Adrenal gland (tissue), 5 donors: ENCODE data around the gene MRPS22.

Experiments used
- POLR2A ChIP-seq, 2 donors: fragments of 450-650 bp; IDR thresholded peaks; one replicate each; pipeline ENCODE4 v1.6.1; 2017; ENCODE audit warnings: antibody characterized with exemption in 2 of 2, mild to moderate bottlenecking in 2 of 2, moderate library complexity in 1 of 2
- TF ChIP-seq, protein P1 (sequence below), 6 experiments: fragments of 450-650 bp in 4 of 6; fragments of 200-600 bp in 2 of 6; sonication (generic) in 1 of 6; IDR thresholded peaks; 1 replicate in 5 of 6; 2 replicates in 1 of 6; pipeline versions ENCODE4 v1.5.1 to v1.8.0; 2016 to 2021; ENCODE audit warnings: antibody characterized with exemption in 6 of 6, mild to moderate bottlenecking in 2 of 6, moderate library complexity in 1 of 6
- donor health status: DM: no; HTN: no; CAD: no.

- TF ChIP-seq, protein P1, sequence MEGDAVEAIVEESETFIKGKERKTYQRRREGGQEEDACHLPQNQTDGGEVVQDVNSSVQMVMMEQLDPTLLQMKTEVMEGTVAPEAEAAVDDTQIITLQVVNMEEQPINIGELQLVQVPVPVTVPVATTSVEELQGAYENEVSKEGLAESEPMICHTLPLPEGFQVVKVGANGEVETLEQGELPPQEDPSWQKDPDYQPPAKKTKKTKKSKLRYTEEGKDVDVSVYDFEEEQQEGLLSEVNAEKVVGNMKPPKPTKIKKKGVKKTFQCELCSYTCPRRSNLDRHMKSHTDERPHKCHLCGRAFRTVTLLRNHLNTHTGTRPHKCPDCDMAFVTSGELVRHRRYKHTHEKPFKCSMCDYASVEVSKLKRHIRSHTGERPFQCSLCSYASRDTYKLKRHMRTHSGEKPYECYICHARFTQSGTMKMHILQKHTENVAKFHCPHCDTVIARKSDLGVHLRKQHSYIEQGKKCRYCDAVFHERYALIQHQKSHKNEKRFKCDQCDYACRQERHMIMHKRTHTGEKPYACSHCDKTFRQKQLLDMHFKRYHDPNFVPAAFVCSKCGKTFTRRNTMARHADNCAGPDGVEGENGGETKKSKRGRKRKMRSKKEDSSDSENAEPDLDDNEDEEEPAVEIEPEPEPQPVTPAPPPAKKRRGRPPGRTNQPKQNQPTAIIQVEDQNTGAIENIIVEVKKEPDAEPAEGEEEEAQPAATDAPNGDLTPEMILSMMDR (IDR thresholded peaks at IDR 0.05), result no peak
- no peak for TF ChIP-seq POLR2A (IDR thresholded peaks at IDR 0.05)
Measured at GRCh38 chr3:139355476-139355875, 11.7 kb downstream of the MRPS22 start.
